Activated T-cell treated with anti-CD3 and anti-CD28 coated beads, Interleukin-2, amount 50 U/mL, for 72 hours (primary cell): Measurements from ENCODE around the gene CDA. TPM values are rescaled to one million over a fixed set of nuclear protein-coding genes. Genes with fewer than 3 reads are reported as not detected.

Experiments
- ATAC-seq, 2 donors: fragments of 150-1000 bp; cut with Tn5 transposase; replicated peaks in 1 of 2; 2 replicates each; pipeline ENCODE4 v1.10.0; 2021; ENCODE audit warnings: moderate library complexity in 2 of 2, mild to moderate bottlenecking in 1 of 2
- DNase-seq, 2 donors: peaks; one replicate each; pipeline ENCODE4 v3.0.0; 2021 to 2022; ENCODE audit warnings: mixed read lengths in 1 of 2
- H3K27ac Mint-ChIP-seq: one replicate; pipeline ENCODE4 v1.8.0; 2022; ENCODE audit warnings: mild to moderate bottlenecking, moderate library complexity, mixed read lengths
- H3K27me3 Mint-ChIP-seq: one replicate; pipeline ENCODE4 v1.8.0; 2022; ENCODE audit warnings: low read depth, mixed read lengths
- H3K36me3 Mint-ChIP-seq, 2 donors: one replicate each; pipeline ENCODE4 v1.8.0; 2022; ENCODE audit warnings: mixed read lengths in 2 of 2, mild to moderate bottlenecking in 1 of 2; ENCODE audit not compliant: insufficient read depth in 2 of 2
- H3K4me1 Mint-ChIP-seq: one replicate; pipeline ENCODE4 v1.8.0; 2022; ENCODE audit warnings: low read depth, mixed read lengths
- H3K4me3 Mint-ChIP-seq, 2 donors: one replicate each; pipeline ENCODE4 v1.8.0; 2022; ENCODE audit warnings: mild to moderate bottlenecking in 2 of 2, mixed read lengths in 2 of 2, moderate library complexity in 2 of 2
- H3K9me3 Mint-ChIP-seq, 2 donors: one replicate each; pipeline ENCODE4 v1.8.0; 2022; ENCODE audit warnings: mixed read lengths in 2 of 2
- total RNA-seq, 2 donors: library from RNA; stranded (reverse); gene quantifications; one replicate each; pipeline ENCODE4 v1.2.3, GENCODE V29; 2022

CDA gene
- not detected for total RNA-seq

GRCh38 chr1:20588634-20589225 is at the start of gene CDA:
Gene CDA, plus strand, starts transcription at chr1:20589097. Its CDS starts 33 bp downstream, at chr1:20589130.
- Mint-ChIP-seq H3K36me3 (no peaks in the 10 kb centered on the region), H3K9me3 (no peaks in the 10 kb centered on the region), H3K27ac (no peak within 1 kb of the TSS), H3K4me1 (no peaks in the 10 kb centered on the region), H3K4me3 (no peak within 1 kb of the TSS), H3K27me3 (peaks cover 65% of the 10 kb centered on the region)
- ATAC-seq = no peak
- DNase-seq = no peak

GRCh38 chr1:20540281-20540680 is 48.6 kb upstream of the CDA start:
- Mint-ChIP-seq H3K9me3 (no peaks in the 10 kb centered on the region), H3K27me3 (peaks cover 66% of the 10 kb centered on the region), H3K4me3 (no peak overlapping the region), H3K36me3 (no peaks in the 10 kb centered on the region), H3K27ac (no peak overlapping the region), H3K4me1 (no peaks in the 10 kb centered on the region)
- DNase-seq (no peak), ATAC-seq (no peak)

GRCh38 chr1:20546637-20547036 is 42.3 kb upstream of the CDA start:
- H3K27ac Mint-ChIP-seq = no peak overlapping the region
- DNase-seq = no peak
- no peak overlapping the region for H3K4me3 Mint-ChIP-seq
- H3K27me3 Mint-ChIP-seq = peaks cover 50% of the 10 kb centered on the region
- no peaks in the 10 kb centered on the region for H3K9me3 Mint-ChIP-seq
- H3K36me3 Mint-ChIP-seq = no peaks in the 10 kb centered on the region
- no peaks in the 10 kb centered on the region for H3K4me1 Mint-ChIP-seq
- ATAC-seq = no peak

- H3K27me3 Mint-ChIP-seq = peaks cover 19% of the 10 kb centered on the region
- H3K4me1 Mint-ChIP-seq = no peaks in the 10 kb centered on the region
- ATAC-seq = no peak
- no peak overlapping the region for H3K27ac Mint-ChIP-seq
- no peak overlapping the region for H3K4me3 Mint-ChIP-seq
- no peaks in the 10 kb centered on the region for H3K9me3 Mint-ChIP-seq
- no peaks in the 10 kb centered on the region for H3K36me3 Mint-ChIP-seq
- no peak for DNase-seq
Measured at GRCh38 chr1:20551161-20551560, 37.7 kb upstream of the CDA start.

- Mint-ChIP-seq H3K9me3 (no peaks in the 10 kb centered on the region), H3K4me3 (no peak within 1 kb of the TSS), H3K4me1 (no peaks in the 10 kb centered on the region), H3K27ac (no peak within 1 kb of the TSS), H3K27me3 (peaks cover 12% of the 10 kb centered on the region), H3K36me3 (no peaks in the 10 kb centered on the region)
- peak; percentile 4 to 8 for DNase-seq
- ATAC-seq = peak; percentile 20 to 50
Measured at GRCh38 chr1:20551945-20552727, 36.8 kb upstream of the CDA start, which contains the start of gene FAM43B. Gene FAM43B, plus strand, starts transcription at chr1:20552573. Its CDS starts 401 bp downstream, at chr1:20552974.

- DNase-seq (no peak), ATAC-seq (no peak)
- Mint-ChIP-seq H3K27me3 (peaks cover 12% of the 10 kb centered on the region), H3K27ac (no peak overlapping the region), H3K9me3 (no peaks in the 10 kb centered on the region), H3K36me3 (no peaks in the 10 kb centered on the region), H3K4me3 (no peak overlapping the region), H3K4me1 (no peaks in the 10 kb centered on the region)
Measured at GRCh38 chr1:20552728-20553445, 36.0 kb upstream of the CDA start.

GRCh38 chr1:20555025-20555757 is 33.7 kb upstream of the CDA start:
- no peaks in the 10 kb centered on the region for H3K4me1 Mint-ChIP-seq
- H3K27me3 Mint-ChIP-seq = peaks cover 12% of the 10 kb centered on the region
- no peaks in the 10 kb centered on the region for H3K9me3 Mint-ChIP-seq
- H3K27ac Mint-ChIP-seq = no peak overlapping the region
- no peak overlapping the region for H3K4me3 Mint-ChIP-seq
- H3K36me3 Mint-ChIP-seq = no peaks in the 10 kb centered on the region
- DNase-seq (no peak), ATAC-seq (no peak)

- Mint-ChIP-seq H3K27ac (no peak overlapping the region), H3K4me1 (no peaks in the 10 kb centered on the region), H3K4me3 (no peak overlapping the region), H3K27me3 (peaks cover 14% of the 10 kb centered on the region), H3K36me3 (no peaks in the 10 kb centered on the region), H3K9me3 (no peaks in the 10 kb centered on the region)
- DNase-seq (no peak), ATAC-seq (no peak)
Measured at GRCh38 chr1:20555758-20556120, 33.2 kb upstream of the CDA start.

GRCh38 chr1:20558191-20558590 is 30.7 kb upstream of the CDA start:
- Mint-ChIP-seq H3K9me3 (no peaks in the 10 kb centered on the region), H3K4me3 (no peak overlapping the region), H3K27me3 (peaks cover 13% of the 10 kb centered on the region), H3K27ac (no peak overlapping the region), H3K36me3 (no peaks in the 10 kb centered on the region), H3K4me1 (no peaks in the 10 kb centered on the region)
- DNase-seq = no peak
- no peak for ATAC-seq

GRCh38 chr1:20560966-20561365 is 27.9 kb upstream of the CDA start:
- H3K4me1 Mint-ChIP-seq = no peaks in the 10 kb centered on the region
- no peaks in the 10 kb centered on the region for H3K9me3 Mint-ChIP-seq
- H3K27ac Mint-ChIP-seq = no peak overlapping the region
- no peak for ATAC-seq
- no peak overlapping the region for H3K4me3 Mint-ChIP-seq
- no peaks in the 10 kb centered on the region for H3K36me3 Mint-ChIP-seq
- DNase-seq = no peak
- peaks cover 21% of the 10 kb centered on the region for H3K27me3 Mint-ChIP-seq

- DNase-seq (no peak), ATAC-seq (no peak)
Measured at GRCh38 chr1:20565234-20565633, 23.7 kb upstream of the CDA start.

GRCh38 chr1:20569523-20570098 is 19.3 kb upstream of the CDA start:
- no peak for ATAC-seq
- Mint-ChIP-seq H3K36me3 (peaks cover 0 to 3% of the 10 kb centered on the region in 2 donors), H3K27me3 (peaks cover 36% of the 10 kb centered on the region), H3K4me1 (peaks cover 6% of the 10 kb centered on the region), H3K9me3 (peaks cover 1 to 4% of the 10 kb centered on the region in 2 donors), H3K27ac (no peak overlapping the region), H3K4me3 (no peak overlapping the region)
- DNase-seq = no peak

More at GRCh38 chr1:20565234-20565633, 23.7 kb upstream of the CDA start:
- Mint-ChIP-seq H3K4me1 (no peaks in the 10 kb centered on the region), H3K27me3 (peaks cover 27% of the 10 kb centered on the region), H3K27ac (no peak overlapping the region), H3K4me3 (no peak overlapping the region), H3K9me3 (no peaks in the 10 kb centered on the region), H3K36me3 (no peaks in the 10 kb centered on the region)
